Activated T-helper 2 cell treated with anti-CD3 and anti-CD28 coated beads, Interferon-gamma antibody, Interleukin-2, Interleukin-4, amounts not matched to agents 10 μg/mL and 5 μg/mL and 100 μg/mL, durations not matched to agents 14 hours and 24 hours and 36 hours (primary cell): Measurements from ENCODE around the gene REG1A. TPM values are rescaled to one million over a fixed set of nuclear protein-coding genes. Genes with fewer than 3 reads are reported as not detected.

ENCODE experiments used
- DNase-seq: peaks from one replicate; pipeline ENCODE4 v3.0.0; 2021; ENCODE audit warnings: low spot score
- H3K27ac Mint-ChIP-seq: one replicate; pipeline ENCODE4 v1.8.0; 2021; ENCODE audit warnings: mixed read lengths
- H3K27me3 Mint-ChIP-seq: one replicate; pipeline ENCODE4 v1.8.0; 2021; ENCODE audit warnings: low read depth, mixed read lengths
- H3K36me3 Mint-ChIP-seq: one replicate; pipeline ENCODE4 v1.8.0; 2021; ENCODE audit warnings: low read depth, mixed read lengths
- H3K4me1 Mint-ChIP-seq: one replicate; pipeline ENCODE4 v1.8.0; 2021; ENCODE audit warnings: low read depth, mixed read lengths
- H3K4me3 Mint-ChIP-seq: one replicate; pipeline ENCODE4 v1.8.0; 2021; ENCODE audit warnings: low read depth, mild to moderate bottlenecking, moderate library complexity, mixed read lengths
- H3K9me3 Mint-ChIP-seq: one replicate; pipeline ENCODE4 v1.8.0; 2021; ENCODE audit warnings: mixed read lengths
- intact Hi-C: fragments of 100-400 bp; cut with micrococcal nuclease; formaldehyde crosslinking; loops from one replicate; pipeline ENCODE4 v1.15.1; 2023
- total RNA-seq: library from RNA; stranded (reverse); gene quantifications from 2 replicates; pipeline ENCODE4 v1.2.3, GENCODE V29; 2022

REG1A gene
- total RNA-seq, 1 donor from 2014 or later = not detected

GRCh38 chr2:79103214-79103613, 17.1 kb upstream of the REG1A start:
- no peak overlapping the region for H3K27ac Mint-ChIP-seq
- no peaks in the 10 kb centered on the region for H3K4me1 Mint-ChIP-seq
- intact Hi-C loops = no loop called here
- H3K27me3 Mint-ChIP-seq = no peaks in the 10 kb centered on the region
- no peaks in the 10 kb centered on the region for H3K36me3 Mint-ChIP-seq
- H3K4me3 Mint-ChIP-seq = no peak overlapping the region
- H3K9me3 Mint-ChIP-seq = peaks cover 17% of the 10 kb centered on the region
- DNase-seq = no peak

- Mint-ChIP-seq H3K4me3 (no peak overlapping the region), H3K36me3 (no peaks in the 10 kb centered on the region), H3K9me3 (peaks cover 19% of the 10 kb centered on the region), H3K4me1 (no peaks in the 10 kb centered on the region), H3K27me3 (no peaks in the 10 kb centered on the region), H3K27ac (no peak overlapping the region)
- intact Hi-C loops = no loop called here
- no peak for DNase-seq
Observed at GRCh38 chr2:79105259-79105658, 15.0 kb upstream of the REG1A start.

- Mint-ChIP-seq H3K36me3 (no peaks in the 10 kb centered on the region), H3K27me3 (no peaks in the 10 kb centered on the region), H3K4me3 (no peak overlapping the region), H3K4me1 (no peaks in the 10 kb centered on the region), H3K27ac (no peak overlapping the region), H3K9me3 (peaks cover 33% of the 10 kb centered on the region)
- no peak for DNase-seq
- intact Hi-C loops = no loop called here
Observed at GRCh38 chr2:79112269-79112668, 8.0 kb upstream of the REG1A start.

GRCh38 chr2:79114797-79115494, 5.3 kb upstream of the REG1A start:
- Mint-ChIP-seq H3K27ac (no peak overlapping the region), H3K4me1 (no peaks in the 10 kb centered on the region), H3K27me3 (no peaks in the 10 kb centered on the region), H3K9me3 (peaks cover 33% of the 10 kb centered on the region), H3K4me3 (no peak overlapping the region), H3K36me3 (no peaks in the 10 kb centered on the region)
- no peak for DNase-seq
- intact Hi-C loops = no loop called here

- Mint-ChIP-seq H3K4me3 (no peak overlapping the region), H3K27me3 (no peaks in the 10 kb centered on the region), H3K9me3 (peaks cover 29% of the 10 kb centered on the region), H3K27ac (no peak overlapping the region), H3K4me1 (no peaks in the 10 kb centered on the region), H3K36me3 (no peaks in the 10 kb centered on the region)
- no peak for DNase-seq
- intact Hi-C loops = no loop called here
Observed at GRCh38 chr2:79116997-79117928, 3.0 kb upstream of the REG1A start.

GRCh38 chr2:79122676-79123075, 2.4 kb downstream of the REG1A start:
- H3K27ac Mint-ChIP-seq = no peak overlapping the region
- H3K4me1 Mint-ChIP-seq = no peaks in the 10 kb centered on the region
- no peak overlapping the region for H3K4me3 Mint-ChIP-seq
- no peak for DNase-seq
- H3K27me3 Mint-ChIP-seq = no peaks in the 10 kb centered on the region
- no peaks in the 10 kb centered on the region for H3K36me3 Mint-ChIP-seq
- intact Hi-C loops = no loop called here
- peaks cover 7% of the 10 kb centered on the region for H3K9me3 Mint-ChIP-seq

GRCh38 chr2:79124907-79125720, 4.8 kb downstream of the REG1A start:
- H3K27ac Mint-ChIP-seq = no peak overlapping the region
- no peaks in the 10 kb centered on the region for H3K36me3 Mint-ChIP-seq
- DNase-seq = no peak
- no peak overlapping the region for H3K4me3 Mint-ChIP-seq
- intact Hi-C loops = no loop called here
- peaks cover 11% of the 10 kb centered on the region for H3K9me3 Mint-ChIP-seq
- H3K4me1 Mint-ChIP-seq = no peaks in the 10 kb centered on the region
- H3K27me3 Mint-ChIP-seq = no peaks in the 10 kb centered on the region

- intact Hi-C loops = no loop called here
- Mint-ChIP-seq H3K27me3 (no peaks in the 10 kb centered on the region), H3K4me3 (no peak overlapping the region), H3K27ac (no peak overlapping the region), H3K36me3 (no peaks in the 10 kb centered on the region), H3K4me1 (no peaks in the 10 kb centered on the region), H3K9me3 (peaks cover 11% of the 10 kb centered on the region)
- DNase-seq = no peak
Observed at GRCh38 chr2:79125721-79125985, 5.4 kb downstream of the REG1A start.

GRCh38 chr2:79128406-79128805, 8.1 kb downstream of the REG1A start:
- DNase-seq = no peak
- H3K27ac Mint-ChIP-seq = no peak overlapping the region
- no peaks in the 10 kb centered on the region for H3K4me1 Mint-ChIP-seq
- intact Hi-C loops = no loop called here
- peaks cover 16% of the 10 kb centered on the region for H3K9me3 Mint-ChIP-seq
- no peaks in the 10 kb centered on the region for H3K27me3 Mint-ChIP-seq
- H3K36me3 Mint-ChIP-seq = no peaks in the 10 kb centered on the region
- H3K4me3 Mint-ChIP-seq = no peak overlapping the region

GRCh38 chr2:79129260-79129659, 9.0 kb downstream of the REG1A start:
- intact Hi-C loops = no loop called here
- no peaks in the 10 kb centered on the region for H3K27me3 Mint-ChIP-seq
- no peaks in the 10 kb centered on the region for H3K4me1 Mint-ChIP-seq
- DNase-seq = no peak
- H3K27ac Mint-ChIP-seq = no peak overlapping the region
- H3K36me3 Mint-ChIP-seq = no peaks in the 10 kb centered on the region
- no peak overlapping the region for H3K4me3 Mint-ChIP-seq
- H3K9me3 Mint-ChIP-seq = peaks cover 22% of the 10 kb centered on the region

- Mint-ChIP-seq H3K36me3 (no peaks in the 10 kb centered on the region), H3K4me3 (no peak overlapping the region), H3K27me3 (no peaks in the 10 kb centered on the region), H3K9me3 (peaks cover 22% of the 10 kb centered on the region), H3K27ac (no peak overlapping the region), H3K4me1 (no peaks in the 10 kb centered on the region)
- intact Hi-C loops = no loop called here
- no peak for DNase-seq
Observed at GRCh38 chr2:79129804-79130203, 9.5 kb downstream of the REG1A start.

- no peak for DNase-seq
- no peaks in the 10 kb centered on the region for H3K27me3 Mint-ChIP-seq
- H3K9me3 Mint-ChIP-seq = peaks cover 22% of the 10 kb centered on the region
- H3K36me3 Mint-ChIP-seq = no peaks in the 10 kb centered on the region
- no peak overlapping the region for H3K4me3 Mint-ChIP-seq
- intact Hi-C loops = no loop called here
- no peaks in the 10 kb centered on the region for H3K4me1 Mint-ChIP-seq
- H3K27ac Mint-ChIP-seq = no peak overlapping the region
Observed at GRCh38 chr2:79131687-79132086, 11.4 kb downstream of the REG1A start.

GRCh38 chr2:79138385-79138784, 18.1 kb downstream of the REG1A start:
- DNase-seq = no peak
- H3K27ac Mint-ChIP-seq = no peak overlapping the region
- H3K27me3 Mint-ChIP-seq = no peaks in the 10 kb centered on the region
- intact Hi-C loops = no loop called here
- no peaks in the 10 kb centered on the region for H3K4me1 Mint-ChIP-seq
- H3K9me3 Mint-ChIP-seq = peaks cover 25% of the 10 kb centered on the region
- no peaks in the 10 kb centered on the region for H3K36me3 Mint-ChIP-seq
- H3K4me3 Mint-ChIP-seq = no peak overlapping the region
